Ascending aorta (tissue), 2 donors: ENCODE measurements around the gene ADGRV1. TPM values are rescaled to one million over a fixed set of nuclear protein-coding genes. Genes with fewer than 3 reads are reported as not detected.
A peak's percentile ranks its signal among the peaks of the same experiment; 100 is the strongest.

Source experiments
- DNase-seq, 2 donors: peaks; one replicate each; pipeline ENCODE4 v3.0.0-alpha.2; 2019; ENCODE audit warnings: low spot score in 2 of 2
- H3K27ac ChIP-seq, 2 donors: fragments of 200-600 bp; sonication (generic); one replicate each; pipeline ENCODE4 v1.5.1; 2016 to 2017; ENCODE audit warnings: mild to moderate bottlenecking in 1 of 2
- H3K27me3 ChIP-seq: fragments of 200-600 bp; sonication (generic); one replicate; pipeline ENCODE4 v1.5.1; 2017
- H3K36me3 ChIP-seq, 2 donors: fragments of 200-600 bp; sonication (generic); one replicate each; pipeline ENCODE4 v1.5.1; 2016
- H3K4me1 ChIP-seq, 2 donors: fragments of 200-600 bp; sonication (generic); one replicate each; pipeline ENCODE4 v1.5.1; 2016 to 2017; ENCODE audit warnings: mild to moderate bottlenecking in 1 of 2
- H3K4me3 ChIP-seq, 2 donors: fragments of 200-600 bp; sonication (generic); one replicate each; pipeline ENCODE4 v1.5.1; 2016 to 2017; ENCODE audit warnings: mild to moderate bottlenecking in 1 of 2
- H3K9me3 ChIP-seq, 2 donors: fragments of 200-600 bp; sonication (generic); one replicate each; pipeline ENCODE4 v1.5.1; 2016
- CTCF ChIP-seq, 3 experiments: fragments of 200-600 bp in 2 of 3; fragments of 450-650 bp in 1 of 3; sonication (generic) in 2 of 3; IDR thresholded peaks; one replicate each; pipeline ENCODE4 v1.5.1; 2016 to 2019; ENCODE audit warnings: antibody characterized with exemption in 3 of 3, mild to moderate bottlenecking in 1 of 3, moderate library complexity in 1 of 3
- intact Hi-C: fragments of 100-400 bp; cut with DNase I; formaldehyde crosslinking; loops from one replicate; pipeline ENCODE4 v1.15.1; 2023
- total RNA-seq: library from RNA; depleted of rRNA; stranded (reverse); fragments of >200 nt; gene quantifications from one replicate; pipeline ENCODE4 v1.1.0, GENCODE V29; 2016

Gene ADGRV1
- total RNA-seq, 1 donor from 2014 or later, result 6.9 TPM

- no peaks in the 10 kb centered on the region for H3K27me3 ChIP-seq
- H3K9me3 ChIP-seq, result no peaks in the 10 kb centered on the region
- H3K4me1 ChIP-seq, result peaks cover 0 to 8% of the 10 kb centered on the region in 2 donors
- H3K27ac ChIP-seq, result no peak overlapping the region
- no peak for DNase-seq
- no peak for TF ChIP-seq CTCF (IDR thresholded peaks at IDR 0.05)
- H3K36me3 ChIP-seq, result no peaks in the 10 kb centered on the region
- intact Hi-C loops, result no loop called here
- H3K4me3 ChIP-seq, result no peak overlapping the region
Measured at GRCh38 chr5:90554358-90555006, 4.1 kb upstream of the ADGRV1 start.

GRCh38 chr5:90555666-90556065 is 2.9 kb upstream of the ADGRV1 start:
- TF ChIP-seq CTCF (IDR thresholded peaks at IDR 0.05), result no peak

GRCh38 chr5:90557391-90557790 is 1.2 kb upstream of the ADGRV1 start:
- Histone ChIP-seq H3K27ac (no peak overlapping the region), H3K9me3 (no peaks in the 10 kb centered on the region), H3K27me3 (no peaks in the 10 kb centered on the region), H3K36me3 (no peaks in the 10 kb centered on the region), H3K4me1 (peaks cover 0 to 8% of the 10 kb centered on the region in 2 donors), H3K4me3 (no peak overlapping the region)
- intact Hi-C loops, result no loop called here
- no peak for DNase-seq
- no peak for TF ChIP-seq CTCF (IDR thresholded peaks at IDR 0.05)

More at GRCh38 chr5:90555666-90556065, 2.9 kb upstream of the ADGRV1 start:
- Histone ChIP-seq H3K27ac (no peak overlapping the region), H3K36me3 (no peaks in the 10 kb centered on the region), H3K4me1 (peaks cover 0 to 8% of the 10 kb centered on the region in 2 donors), H3K27me3 (no peaks in the 10 kb centered on the region), H3K4me3 (no peak overlapping the region), H3K9me3 (no peaks in the 10 kb centered on the region)
- no peak for DNase-seq
- intact Hi-C loops, result no loop called here

- Histone ChIP-seq H3K27ac (no peak overlapping the region), H3K4me1 (peaks cover 0 to 8% of the 10 kb centered on the region in 2 donors), H3K27me3 (no peaks in the 10 kb centered on the region), H3K36me3 (no peaks in the 10 kb centered on the region), H3K4me3 (peak overlapping the region in 1 of 2 donors; percentile 35), H3K9me3 (no peaks in the 10 kb centered on the region)
- no peak for DNase-seq
- TF ChIP-seq CTCF (IDR thresholded peaks at IDR 0.05), result no peak
- intact Hi-C loops, result no loop called here
Measured at GRCh38 chr5:90557871-90558270, 726 bp upstream of the ADGRV1 start.

- H3K27me3 ChIP-seq, result no peaks in the 10 kb centered on the region
- no peak for DNase-seq
- peaks cover 0 to 8% of the 10 kb centered on the region in 2 donors for H3K4me1 ChIP-seq
- intact Hi-C loops, result no loop called here
- TF ChIP-seq CTCF (IDR thresholded peaks at IDR 0.05), result no peak
- no peak overlapping the region for H3K4me3 ChIP-seq
- no peaks in the 10 kb centered on the region for H3K9me3 ChIP-seq
- H3K27ac ChIP-seq, result no peak overlapping the region
- H3K36me3 ChIP-seq, result no peaks in the 10 kb centered on the region
Measured at GRCh38 chr5:90560771-90561170, 2.2 kb downstream of the ADGRV1 start.
